Natural killer cell treated with Interleukin-12 subunit alpha and Interleukin-12 subunit beta and Interleukin-15 and Interleukin-18, amount 100 ng/mL, for 72 hours (primary cell): Measurements from ENCODE around the gene TMEM52. TPM values are rescaled to one million over a fixed set of nuclear protein-coding genes. Genes with fewer than 3 reads are reported as not detected.
"Not testable (repeated sequence)": the region's sequence is repeated elsewhere in the genome, so short reads cannot be mapped to it uniquely, and the experiment has no call there.

Experiments
- ATAC-seq, 2 donors: fragments of 150-1000 bp; cut with Tn5 transposase in 1 of 2; sonication (Bioruptor Pico), chemical (Tn5 transposase) in 1 of 2; 2 replicates each; pipeline ENCODE4 v1.10.0; 2021
- DNase-seq: peaks from one replicate; pipeline ENCODE4 v3.0.0; 2022; ENCODE audit warnings: low spot score
- H3K27ac Mint-ChIP-seq, 2 donors: 1 replicate in 1 of 2; 2 replicates in 1 of 2; pipeline ENCODE4 v1.8.0; 2022; ENCODE audit warnings: mixed read lengths in 2 of 2, mild to moderate bottlenecking in 1 of 2, moderate library complexity in 1 of 2
- H3K27me3 Mint-ChIP-seq, 2 donors: 1 replicate in 1 of 2; 2 replicates in 1 of 2; pipeline ENCODE4 v1.8.0; 2022; ENCODE audit warnings: mixed read lengths in 2 of 2
- H3K36me3 Mint-ChIP-seq: one replicate; pipeline ENCODE4 v1.8.0; 2022; ENCODE audit warnings: mixed read lengths
- H3K4me1 Mint-ChIP-seq, 2 donors: 1 replicate in 1 of 2; 2 replicates in 1 of 2; pipeline ENCODE4 v1.8.0; 2022; ENCODE audit warnings: low read depth in 2 of 2, mixed read lengths in 2 of 2, mild to moderate bottlenecking in 1 of 2
- H3K4me3 Mint-ChIP-seq: one replicate; pipeline ENCODE4 v1.8.0; 2022; ENCODE audit warnings: mixed read lengths
- H3K9me3 Mint-ChIP-seq: 2 replicates; pipeline ENCODE4 v1.8.0; 2022; ENCODE audit warnings: mixed read lengths
- total RNA-seq, 2 donors: library from RNA; stranded (reverse); gene quantifications; one replicate each; pipeline ENCODE4 v1.2.3, GENCODE V29; 2022

Gene TMEM52
- total RNA-seq, 2 donors from 2014 or later: 0.43 TPM; not detected in 1

- no peaks in the 10 kb centered on the region for H3K27me3 Mint-ChIP-seq
- no peak for DNase-seq
- no peak overlapping the region for H3K4me3 Mint-ChIP-seq
- no peaks in the 10 kb centered on the region for H3K9me3 Mint-ChIP-seq
- ATAC-seq: no peak
- H3K36me3 Mint-ChIP-seq: no peaks in the 10 kb centered on the region
- no peak overlapping the region for H3K27ac Mint-ChIP-seq
- H3K4me1 Mint-ChIP-seq: peaks cover 0 to 3% of the 10 kb centered on the region in 2 donors
These were observed 23.0 kb upstream of the TMEM52 start for GRCh38 chr1:1941868-1942752.

GRCh38 chr1:1941211-1941841 lies 22.2 kb upstream of the TMEM52 start:
- peaks cover 0 to 3% of the 10 kb centered on the region in 2 donors for H3K4me1 Mint-ChIP-seq
- DNase-seq: no peak
- H3K9me3 Mint-ChIP-seq: no peaks in the 10 kb centered on the region
- ATAC-seq: no peak
- no peaks in the 10 kb centered on the region for H3K27me3 Mint-ChIP-seq
- H3K36me3 Mint-ChIP-seq: no peaks in the 10 kb centered on the region
- H3K27ac Mint-ChIP-seq: no peak overlapping the region
- H3K4me3 Mint-ChIP-seq: no peak overlapping the region

DNA sequence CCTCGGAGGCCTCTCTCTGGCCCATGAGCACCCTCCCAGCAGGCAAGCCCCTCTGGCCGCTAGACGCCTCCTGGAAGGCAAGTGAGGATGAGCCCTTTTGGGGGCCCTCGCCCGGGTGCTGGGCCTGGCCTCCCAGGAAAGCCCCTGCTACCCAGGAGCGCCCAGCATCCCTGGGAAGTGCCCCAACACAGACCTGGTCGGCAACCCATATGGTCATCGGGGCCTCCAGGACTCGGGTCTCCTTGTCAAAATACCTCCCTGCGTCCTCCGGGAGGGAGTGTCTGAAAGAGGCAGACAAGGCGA lies 21.0 kb upstream of the TMEM52 start:
- no peak overlapping the region for H3K4me3 Mint-ChIP-seq
- H3K27ac Mint-ChIP-seq: no peak overlapping the region
- peaks cover 3 to 8% of the 10 kb centered on the region in 2 donors for H3K27me3 Mint-ChIP-seq
- no peaks in the 10 kb centered on the region for H3K36me3 Mint-ChIP-seq
- no peak for DNase-seq
- no peaks in the 10 kb centered on the region for H3K9me3 Mint-ChIP-seq
- H3K4me1 Mint-ChIP-seq: peaks cover 0 to 3% of the 10 kb centered on the region in 2 donors
- no peak for ATAC-seq

GRCh38 chr1:1939296-1940122 lies 20.4 kb upstream of the TMEM52 start:
- no peaks in the 10 kb centered on the region for H3K9me3 Mint-ChIP-seq
- H3K27ac Mint-ChIP-seq: no peak overlapping the region
- ATAC-seq (no peak), DNase-seq (peak; percentile 56)
- no peak overlapping the region for H3K4me3 Mint-ChIP-seq
- no peaks in the 10 kb centered on the region for H3K36me3 Mint-ChIP-seq
- peaks cover 3 to 8% of the 10 kb centered on the region in 2 donors for H3K27me3 Mint-ChIP-seq
- peaks cover 0 to 3% of the 10 kb centered on the region in 2 donors for H3K4me1 Mint-ChIP-seq

GRCh38 chr1:1938613-1939295 lies 19.7 kb upstream of the TMEM52 start:
- peaks cover under 1 to 4% of the 10 kb centered on the region in 2 donors for H3K4me1 Mint-ChIP-seq
- DNase-seq (no peak), ATAC-seq (no peak)
- peaks cover 3 to 8% of the 10 kb centered on the region in 2 donors for H3K27me3 Mint-ChIP-seq
- peaks cover 4% of the 10 kb centered on the region for H3K9me3 Mint-ChIP-seq
- H3K27ac Mint-ChIP-seq: no peak overlapping the region
- H3K36me3 Mint-ChIP-seq: peaks cover 4% of the 10 kb centered on the region
- H3K4me3 Mint-ChIP-seq: no peak overlapping the region

DNA sequence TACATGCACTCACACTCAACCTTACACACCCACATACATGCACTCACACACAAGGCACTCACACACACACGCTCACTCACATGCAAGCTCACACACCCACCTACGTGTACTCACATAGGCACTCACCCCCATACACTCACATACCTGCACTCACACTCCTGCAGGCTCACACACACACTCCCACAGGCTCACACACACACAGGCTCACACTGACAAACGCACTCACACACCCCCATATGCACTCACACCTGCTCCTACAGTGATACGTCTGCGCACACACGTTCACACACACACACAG lies 19.1 kb upstream of the TMEM52 start:
- Mint-ChIP-seq H3K27me3 (peaks cover 3 to 8% of the 10 kb centered on the region in 2 donors), H3K4me1 (peaks cover 0 to 4% of the 10 kb centered on the region in 2 donors), H3K9me3 (peaks cover 4% of the 10 kb centered on the region), H3K4me3 (no peak overlapping the region), H3K36me3 (peaks cover 4% of the 10 kb centered on the region), H3K27ac (no peak overlapping the region)
- DNase-seq (no peak), ATAC-seq (no peak)

DNA sequence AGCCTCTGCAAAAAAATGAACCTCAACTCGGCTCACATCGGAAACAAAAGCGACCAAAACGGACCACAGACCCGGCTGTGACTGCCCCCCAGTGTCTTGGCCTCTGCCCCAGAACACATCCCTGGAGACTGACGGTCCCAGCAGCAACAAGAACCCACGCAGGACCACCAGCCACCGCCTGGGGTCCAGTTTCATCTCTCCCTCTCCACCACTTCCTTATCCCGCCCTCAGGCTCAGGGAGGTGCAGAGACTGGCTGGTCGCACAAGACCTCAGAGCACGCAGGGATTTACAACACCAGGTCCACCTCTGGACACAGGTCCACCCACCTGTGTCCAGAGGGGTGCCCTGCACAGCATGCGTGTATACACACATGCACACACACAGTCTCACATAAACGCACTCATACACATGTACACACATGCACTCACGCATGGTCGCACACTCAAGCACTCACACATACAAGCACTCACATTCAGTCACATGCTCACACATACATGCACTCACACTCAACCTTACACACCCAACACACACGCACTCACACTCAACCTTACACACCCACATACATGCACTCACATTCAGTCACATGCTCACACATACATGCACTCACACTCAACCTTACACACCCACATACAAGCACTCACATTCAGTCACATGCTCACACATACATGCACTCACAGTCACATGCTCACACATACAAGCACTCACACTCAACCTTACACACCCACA lies 18.6 kb upstream of the TMEM52 start:
- DNase-seq: peak; percentile 56
- Mint-ChIP-seq H3K36me3 (peaks cover 4% of the 10 kb centered on the region), H3K4me3 (no peak overlapping the region), H3K4me1 (peaks cover 0 to 4% of the 10 kb centered on the region in 2 donors), H3K27me3 (peaks cover 3 to 8% of the 10 kb centered on the region in 2 donors), H3K27ac (no peak overlapping the region), H3K9me3 (peaks cover 4% of the 10 kb centered on the region)
- no peak for ATAC-seq

GRCh38 chr1:1937061-1937460 lies 18.0 kb upstream of the TMEM52 start:
- H3K27ac Mint-ChIP-seq: no peak overlapping the region
- peaks cover 0 to 4% of the 10 kb centered on the region in 2 donors for H3K4me1 Mint-ChIP-seq
- DNase-seq (no peak), ATAC-seq (no peak)
- peaks cover 3 to 8% of the 10 kb centered on the region in 2 donors for H3K27me3 Mint-ChIP-seq
- H3K9me3 Mint-ChIP-seq: peaks cover 4% of the 10 kb centered on the region
- H3K36me3 Mint-ChIP-seq: peaks cover 4% of the 10 kb centered on the region
- H3K4me3 Mint-ChIP-seq: no peak overlapping the region

DNA sequence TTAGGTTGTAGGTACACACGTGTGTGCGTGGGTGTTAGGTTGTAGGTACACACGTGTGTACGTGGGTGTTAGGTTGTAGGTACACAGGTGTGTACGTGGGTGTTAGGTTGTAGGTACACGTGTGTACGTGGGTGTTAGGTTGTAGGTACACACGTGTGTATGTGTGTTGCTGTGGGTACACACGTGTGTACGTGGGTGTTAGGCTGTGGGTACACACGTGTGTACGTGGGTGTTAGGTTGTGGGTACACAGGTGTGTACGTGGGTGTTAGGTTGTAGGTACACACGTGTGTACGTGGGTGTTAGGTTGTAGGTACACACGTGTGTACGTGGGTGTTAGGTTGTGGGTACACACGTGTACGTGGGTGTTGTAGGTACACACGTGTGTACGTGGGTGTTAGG lies 15.8 kb upstream of the TMEM52 start:
- not testable (repeated sequence) for H3K4me3 Mint-ChIP-seq, H3K27me3 Mint-ChIP-seq

GRCh38 chr1:1929639-1930545 lies 10.8 kb upstream of the TMEM52 start:
- H3K27me3 Mint-ChIP-seq: no peaks in the 10 kb centered on the region
- peaks cover under 1 to 4% of the 10 kb centered on the region in 2 donors for H3K4me1 Mint-ChIP-seq
- peaks cover 4% of the 10 kb centered on the region for H3K36me3 Mint-ChIP-seq
- peak in 1 of 2 donors; percentile 40 for ATAC-seq
- no peak overlapping the region for H3K4me3 Mint-ChIP-seq
- peaks cover 4% of the 10 kb centered on the region for H3K9me3 Mint-ChIP-seq
- no peak overlapping the region for H3K27ac Mint-ChIP-seq
- DNase-seq: peak; percentile 53

More for the DNA sequence above, 15.8 kb upstream of the TMEM52 start:
- H3K9me3 Mint-ChIP-seq, ATAC-seq, H3K36me3 Mint-ChIP-seq, DNase-seq, H3K27ac Mint-ChIP-seq, H3K4me1 Mint-ChIP-seq: not testable (repeated sequence)

DNA sequence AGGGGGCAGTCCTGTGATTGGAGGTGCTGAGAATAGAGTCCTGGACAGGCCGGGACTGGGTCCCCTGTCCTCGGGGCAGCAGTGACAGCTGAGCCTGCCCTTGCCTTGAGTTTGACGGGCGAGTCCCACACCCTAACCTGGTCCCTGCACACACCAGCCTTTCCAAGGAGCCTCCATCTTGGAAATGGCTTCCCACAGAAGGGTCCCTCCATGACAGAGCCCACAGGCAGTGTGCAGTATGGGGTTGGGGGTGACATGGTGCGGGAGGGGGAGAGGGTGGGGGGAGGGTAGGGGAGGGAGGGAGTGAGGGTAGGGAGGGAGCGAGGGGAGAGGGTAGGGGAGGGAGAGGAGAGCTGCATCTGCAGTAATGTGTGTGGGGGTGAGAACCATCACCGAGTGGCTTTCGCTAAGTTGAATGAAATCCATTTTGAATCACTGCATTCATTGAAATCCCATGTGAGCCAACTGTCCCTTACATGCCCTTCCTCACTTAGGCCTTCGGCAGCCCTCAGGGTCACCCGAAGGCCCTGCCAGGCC lies 10.1 kb upstream of the TMEM52 start:
- H3K27me3 Mint-ChIP-seq: no peaks in the 10 kb centered on the region
- H3K4me3 Mint-ChIP-seq: no peak overlapping the region
- H3K4me1 Mint-ChIP-seq: peaks cover 2 to 3% of the 10 kb centered on the region in 2 donors
- peak; percentile 56 for DNase-seq
- ATAC-seq: peak in 1 of 2 donors; percentile 2
- H3K9me3 Mint-ChIP-seq: peaks cover 3% of the 10 kb centered on the region
- H3K27ac Mint-ChIP-seq: no peak overlapping the region
- H3K36me3 Mint-ChIP-seq: peaks cover 2% of the 10 kb centered on the region
